Neural cell (in vitro differentiated cells): ENCODE measurements around the gene DPH6. TPM values are rescaled to one million over a fixed set of nuclear protein-coding genes. Genes with fewer than 3 reads are reported as not detected.

ENCODE experiments used
- H2AFZ ChIP-seq: fragments of 200-600, 300-800 bp; sonication (generic), shearing (Covaris generic); 2 replicates; pipeline ENCODE4 v1.6.0; 2014; ENCODE audit warnings: low read depth, mild to moderate bottlenecking, antibody characterized with exemption, low read length, moderate library complexity
- H3F3A ChIP-seq: fragments of 200-600 bp; shearing (Covaris generic); 2 replicates; pipeline ENCODE4 v1.6.1; 2016; ENCODE audit warnings: mild to moderate bottlenecking, moderate library complexity, mixed read lengths, antibody characterized with exemption, low read length; ENCODE audit not compliant: insufficient read depth, poor library complexity, severe bottlenecking
- H3K27ac ChIP-seq: fragments of 200-600, 300-800 bp; sonication (generic), shearing (Covaris generic); 2 replicates; pipeline ENCODE4 v1.5.1; 2014; ENCODE audit warnings: mild to moderate bottlenecking, low read length, moderate library complexity
- H3K27me3 ChIP-seq: fragments of 300-800, 200-600 bp; sonication (generic), shearing (Covaris generic); 2 replicates; pipeline ENCODE4 v1.6.0; 2014; ENCODE audit warnings: mild to moderate bottlenecking, low read depth, low read length, moderate library complexity; ENCODE audit not compliant: insufficient read depth
- H3K36me3 ChIP-seq: fragments of 300-800, 200-600 bp; sonication (generic), shearing (Covaris generic); 2 replicates; pipeline ENCODE4 v1.5.1; 2014; ENCODE audit warnings: mild to moderate bottlenecking, antibody characterized with exemption, low read length, moderate library complexity; ENCODE audit not compliant: insufficient read depth
- H3K4me2 ChIP-seq: fragments of 300-800, 200-600 bp; sonication (generic), shearing (Covaris generic); 2 replicates; pipeline ENCODE4 v1.6.0; 2014; ENCODE audit warnings: mild to moderate bottlenecking, low read length
- H3K4me3 ChIP-seq: fragments of 300-800, 200-600 bp; sonication (generic), shearing (Covaris generic); 2 replicates; pipeline ENCODE4 v1.5.1; 2014; ENCODE audit warnings: mild to moderate bottlenecking, low read length, moderate library complexity
- H3K79me2 ChIP-seq: fragments of 200-600 bp; shearing (Covaris generic); replicated peaks from 2 replicates; pipeline ENCODE4 v1.6.0; 2014; ENCODE audit warnings: mild to moderate bottlenecking, low read length, moderate library complexity; ENCODE audit not compliant: insufficient read depth
- H3K9ac ChIP-seq: fragments of 300-800, 200-600 bp; sonication (generic), shearing (Covaris generic); 2 replicates; pipeline ENCODE4 v1.6.1; 2016; ENCODE audit warnings: mild to moderate bottlenecking, low read length, mixed read lengths
- H3K9me2 ChIP-seq: fragments of 200-600 bp; shearing (Covaris generic); 2 replicates; pipeline ENCODE4 v1.6.1; 2016; ENCODE audit warnings: mild to moderate bottlenecking, low read length, mixed read lengths; ENCODE audit not compliant: insufficient read depth
- H3K9me3 ChIP-seq: fragments of 200-600, 300-800 bp; sonication (generic), shearing (Covaris generic); 2 replicates; pipeline ENCODE4 v1.6.1; 2016; ENCODE audit warnings: mild to moderate bottlenecking, mixed run types, low read length, moderate library complexity, mixed read lengths
- H4K20me1 ChIP-seq: fragments of 200-600 bp; shearing (Covaris generic); 2 replicates; pipeline ENCODE4 v1.6.1; 2016; ENCODE audit warnings: mild to moderate bottlenecking, mixed run types; ENCODE audit not compliant: insufficient read depth
- CTCF ChIP-seq: fragments of 450-650 bp; IDR thresholded peaks from 2 replicates; pipeline ENCODE4 v1.5.1; 2014; ENCODE audit warnings: antibody characterized with exemption, mild to moderate bottlenecking, moderate library complexity; ENCODE audit not compliant: poor library complexity, severe bottlenecking
- EP300 ChIP-seq: fragments of 450-650 bp; conservative IDR thresholded peaks from 2 replicates; pipeline ENCODE4 v1.6.1; 2014; ENCODE audit warnings: antibody characterized with exemption, mild to moderate bottlenecking, moderate library complexity; ENCODE audit not compliant: poor library complexity, severe bottlenecking
- EZH2 ChIP-seq: fragments of 200-600, 300-800 bp; shearing (Covaris generic), sonication (generic); IDR thresholded peaks from 2 replicates; pipeline ENCODE4 v1.6.1; 2014; ENCODE audit warnings: antibody characterized with exemption, low read length, borderline replicate concordance, mild to moderate bottlenecking; ENCODE audit not compliant: insufficient read depth, poor library complexity, severe bottlenecking
- MXI1 ChIP-seq: fragments of 450-650 bp; conservative IDR thresholded peaks from 2 replicates; pipeline ENCODE4 v1.6.1; 2014; ENCODE audit warnings: antibody characterized with exemption, mild to moderate bottlenecking; ENCODE audit not compliant: poor library complexity, severe bottlenecking
- POLR2AphosphoS5 ChIP-seq: IDR thresholded peaks from 2 replicates; pipeline ENCODE4 v1.6.1; 2012
- RAD21 ChIP-seq: fragments of 450-650 bp; conservative IDR thresholded peaks from 2 replicates; pipeline ENCODE4 v1.6.1; 2014; ENCODE audit warnings: antibody characterized with exemption, mild to moderate bottlenecking, moderate library complexity
- SMC3 ChIP-seq: fragments of 450-650 bp; conservative IDR thresholded peaks from 2 replicates; pipeline ENCODE4 v1.6.1; 2014; ENCODE audit warnings: antibody characterized with exemption, mild to moderate bottlenecking, moderate library complexity; ENCODE audit not compliant: poor library complexity
- TAF1 ChIP-seq: IDR thresholded peaks from 2 replicates; pipeline ENCODE4 v1.6.1; 2012; ENCODE audit warnings: low read depth
- polyA plus RNA-seq: library from polyadenylated mRNA; depleted of rRNA; stranded (reverse); fragments of >200 nt; gene quantifications from 2 replicates; pipeline ENCODE4 v1.2.3, GENCODE V29; 2014
- TF ChIP-seq, protein P1 (sequence below): IDR thresholded peaks from 2 replicates; pipeline ENCODE4 v1.6.1; 2012; ENCODE audit warnings: borderline replicate concordance

Gene DPH6
- polyA plus RNA-seq, 1 donor from 2014 or later, result 6.9 TPM

- H4K20me1 ChIP-seq, result no peaks in the 10 kb centered on the region
- no peak overlapping the region for H3K4me2 ChIP-seq
- no peak overlapping the region for H3K4me3 ChIP-seq
- H3K9me3 ChIP-seq, result no peaks in the 10 kb centered on the region
- H2AFZ ChIP-seq, result no peak overlapping the region
- no peaks in the 10 kb centered on the region for H3K27me3 ChIP-seq
- no peak for TF ChIP-seq POLR2AphosphoS5
- no peak for TF ChIP-seq MXI1
- TF ChIP-seq, protein P1, sequence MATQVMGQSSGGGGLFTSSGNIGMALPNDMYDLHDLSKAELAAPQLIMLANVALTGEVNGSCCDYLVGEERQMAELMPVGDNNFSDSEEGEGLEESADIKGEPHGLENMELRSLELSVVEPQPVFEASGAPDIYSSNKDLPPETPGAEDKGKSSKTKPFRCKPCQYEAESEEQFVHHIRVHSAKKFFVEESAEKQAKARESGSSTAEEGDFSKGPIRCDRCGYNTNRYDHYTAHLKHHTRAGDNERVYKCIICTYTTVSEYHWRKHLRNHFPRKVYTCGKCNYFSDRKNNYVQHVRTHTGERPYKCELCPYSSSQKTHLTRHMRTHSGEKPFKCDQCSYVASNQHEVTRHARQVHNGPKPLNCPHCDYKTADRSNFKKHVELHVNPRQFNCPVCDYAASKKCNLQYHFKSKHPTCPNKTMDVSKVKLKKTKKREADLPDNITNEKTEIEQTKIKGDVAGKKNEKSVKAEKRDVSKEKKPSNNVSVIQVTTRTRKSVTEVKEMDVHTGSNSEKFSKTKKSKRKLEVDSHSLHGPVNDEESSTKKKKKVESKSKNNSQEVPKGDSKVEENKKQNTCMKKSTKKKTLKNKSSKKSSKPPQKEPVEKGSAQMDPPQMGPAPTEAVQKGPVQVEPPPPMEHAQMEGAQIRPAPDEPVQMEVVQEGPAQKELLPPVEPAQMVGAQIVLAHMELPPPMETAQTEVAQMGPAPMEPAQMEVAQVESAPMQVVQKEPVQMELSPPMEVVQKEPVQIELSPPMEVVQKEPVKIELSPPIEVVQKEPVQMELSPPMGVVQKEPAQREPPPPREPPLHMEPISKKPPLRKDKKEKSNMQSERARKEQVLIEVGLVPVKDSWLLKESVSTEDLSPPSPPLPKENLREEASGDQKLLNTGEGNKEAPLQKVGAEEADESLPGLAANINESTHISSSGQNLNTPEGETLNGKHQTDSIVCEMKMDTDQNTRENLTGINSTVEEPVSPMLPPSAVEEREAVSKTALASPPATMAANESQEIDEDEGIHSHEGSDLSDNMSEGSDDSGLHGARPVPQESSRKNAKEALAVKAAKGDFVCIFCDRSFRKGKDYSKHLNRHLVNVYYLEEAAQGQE, result no peak
- no peak for TF ChIP-seq TAF1
- TF ChIP-seq EP300, result no peak
- TF ChIP-seq CTCF, result no peak
- TF ChIP-seq EZH2, result no peak
- no peak for TF ChIP-seq RAD21
- no peaks in the 10 kb centered on the region for H3K79me2 ChIP-seq
- H3K9me2 ChIP-seq, result no peaks in the 10 kb centered on the region
- H3K36me3 ChIP-seq, result no peaks in the 10 kb centered on the region
- no peak overlapping the region for H3K27ac ChIP-seq
- no peak overlapping the region for H3K9ac ChIP-seq
- no peaks in the 10 kb centered on the region for H3F3A ChIP-seq
Measured at GRCh38 chr15:35410775-35411174, 135.2 kb downstream of the DPH6 start.

DNA sequence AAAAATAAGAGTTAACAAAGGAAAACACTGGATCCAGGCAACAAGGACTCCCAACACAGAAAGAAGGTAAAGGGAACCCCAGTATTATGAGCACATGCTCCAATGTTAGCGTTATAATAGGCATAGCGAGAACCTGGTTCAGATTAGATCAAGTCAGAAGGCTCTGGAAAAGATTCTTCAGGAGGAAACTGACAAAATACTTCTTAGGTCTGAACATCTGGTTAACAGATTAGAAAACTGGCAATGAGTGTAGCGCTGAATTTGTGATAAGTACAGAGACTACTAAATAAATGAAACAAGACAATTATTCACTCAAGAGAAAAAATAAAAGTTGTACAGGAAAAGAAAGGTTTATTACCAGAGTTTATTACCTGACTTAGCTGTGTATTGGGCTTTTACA lies 146.1 kb downstream of the DPH6 start:
- H3K36me3 ChIP-seq, result no peaks in the 10 kb centered on the region
- H3K27ac ChIP-seq, result no peak overlapping the region
- no peak overlapping the region for H3K9ac ChIP-seq
- H3K4me3 ChIP-seq, result no peak overlapping the region
- H3K4me2 ChIP-seq, result no peak overlapping the region
- no peaks in the 10 kb centered on the region for H3K9me3 ChIP-seq
- no peaks in the 10 kb centered on the region for H3K27me3 ChIP-seq
- no peaks in the 10 kb centered on the region for H3K79me2 ChIP-seq
- TF ChIP-seq, protein P1, result no peak
- TF ChIP-seq SMC3 (no peak), EZH2 (no peak), RAD21 (no peak), MXI1 (no peak), TAF1 (no peak), EP300 (no peak), POLR2AphosphoS5 (no peak), CTCF (no peak)
- no peak overlapping the region for H2AFZ ChIP-seq
- H3K9me2 ChIP-seq, result no peaks in the 10 kb centered on the region
- no peaks in the 10 kb centered on the region for H4K20me1 ChIP-seq
- no peaks in the 10 kb centered on the region for H3F3A ChIP-seq
